Activated CD8-positive, alpha-beta T cell treated with anti-CD3 and anti-CD28 coated beads for 36 hours (primary cell): ENCODE data around the gene SHROOM3. TPM values are rescaled to one million over a fixed set of nuclear protein-coding genes. Genes with fewer than 3 reads are reported as not detected.

Experiments
- ATAC-seq: fragments of 200-7000 bp; cut with Tn5 transposase; one replicate; pipeline ENCODE4 v1.10.0; 2021; ENCODE audit warnings: mild to moderate bottlenecking, moderate library complexity
- CTCF ChIA-PET: fragments of 350-600 bp; sonication (Branson Sonifier 250); formaldehyde crosslinking; loops from one replicate; lab custom pipeline; 2021; ENCODE audit warnings: antibody characterized with exemption; lab: Charles Lee
- POLR2A ChIA-PET: fragments of 350-600 bp; sonication (Branson Sonifier 250); formaldehyde crosslinking; loops from one replicate; lab custom pipeline; 2021; ENCODE audit warnings: antibody characterized with exemption; lab: Charles Lee
- DNase-seq: peaks from one replicate; pipeline ENCODE4 v3.0.0-alpha.2; 2020
- H3K27ac Mint-ChIP-seq: one replicate; pipeline ENCODE4 v1.8.0; 2021; ENCODE audit warnings: mild to moderate bottlenecking, mixed read lengths
- H3K27me3 Mint-ChIP-seq: one replicate; pipeline ENCODE4 v1.8.0; 2021; ENCODE audit warnings: mixed read lengths
- H3K36me3 Mint-ChIP-seq: one replicate; pipeline ENCODE4 v1.8.0; 2021; ENCODE audit warnings: low read depth, mixed read lengths
- H3K4me1 Mint-ChIP-seq: one replicate; pipeline ENCODE4 v1.8.0; 2021; ENCODE audit warnings: low read depth, mixed read lengths
- H3K4me3 Mint-ChIP-seq: one replicate; pipeline ENCODE4 v1.8.0; 2021; ENCODE audit warnings: mild to moderate bottlenecking, moderate library complexity, mixed read lengths
- H3K9me3 Mint-ChIP-seq: one replicate; pipeline ENCODE4 v1.8.0; 2021; ENCODE audit warnings: mixed read lengths
- CTCF ChIP-seq: fragments of 200-600 bp; IDR thresholded peaks from one replicate; pipeline ENCODE4 v1.8.0; 2022; ENCODE audit warnings: antibody characterized with exemption, mild to moderate bottlenecking
- intact Hi-C: fragments of 100-400 bp; cut with micrococcal nuclease; formaldehyde crosslinking; loops from one replicate; pipeline ENCODE4 v1.10.0; 2022
- total RNA-seq, 2 experiments: library from RNA; stranded (reverse); gene quantifications; one replicate each; pipeline ENCODE4 v1.2.3, GENCODE V29; 2021

Gene SHROOM3
- total RNA-seq, 2 experiments from 2014 or later = not detected

GRCh38 chr4:76476571-76476970 is 41.5 kb downstream of the SHROOM3 start:
- ChIA-PET CTCF (no interaction called here), POLR2A (no interaction called here)
- Mint-ChIP-seq H3K9me3 (no peaks in the 10 kb centered on the region), H3K27me3 (peaks cover 15% of the 10 kb centered on the region), H3K4me1 (no peaks in the 10 kb centered on the region), H3K36me3 (no peaks in the 10 kb centered on the region), H3K27ac (no peak overlapping the region), H3K4me3 (no peak overlapping the region)
- no peak for TF ChIP-seq CTCF
- intact Hi-C loops = no loop called here
- ATAC-seq (no peak), DNase-seq (no peak)

GRCh38 chr4:76484654-76485053 is 49.6 kb downstream of the SHROOM3 start:
- POLR2A ChIA-PET = no interaction called here
- CTCF ChIA-PET = interaction anchor here (1.2 to 1.3 kb wide), 2 partner anchors 20 to 719 kb away, joined by 3 to 4 read pairs; no protein-coding TSS in a partner anchor
- no peak overlapping the region for H3K27ac Mint-ChIP-seq
- H3K9me3 Mint-ChIP-seq = no peaks in the 10 kb centered on the region
- H3K4me1 Mint-ChIP-seq = peaks cover 4% of the 10 kb centered on the region
- no peak overlapping the region for H3K4me3 Mint-ChIP-seq
- intact Hi-C loops = no loop called here
- ATAC-seq (no peak), DNase-seq (no peak)
- peaks cover 11% of the 10 kb centered on the region for H3K27me3 Mint-ChIP-seq
- H3K36me3 Mint-ChIP-seq = no peaks in the 10 kb centered on the region
- TF ChIP-seq CTCF = no peak

- TF ChIP-seq CTCF = no peak
- peaks cover 7% of the 10 kb centered on the region for H3K27me3 Mint-ChIP-seq
These were observed 50.4 kb downstream of the SHROOM3 start for GRCh38 chr4:76485450-76485849.

GRCh38 chr4:76486588-76487276 is 51.7 kb downstream of the SHROOM3 start:
- ChIA-PET CTCF (no interaction called here), POLR2A (no interaction called here)
- no peaks in the 10 kb centered on the region for H3K36me3 Mint-ChIP-seq
- no peak overlapping the region for H3K4me3 Mint-ChIP-seq
- H3K9me3 Mint-ChIP-seq = no peaks in the 10 kb centered on the region
- peaks cover 5% of the 10 kb centered on the region for H3K27me3 Mint-ChIP-seq
- no peak overlapping the region for H3K27ac Mint-ChIP-seq
- intact Hi-C loops = no loop called here
- ATAC-seq = no peak
- DNase-seq = no peak
- TF ChIP-seq CTCF = no peak
- H3K4me1 Mint-ChIP-seq = peaks cover 4% of the 10 kb centered on the region

More at GRCh38 chr4:76485450-76485849, 50.4 kb downstream of the SHROOM3 start:
- CTCF ChIA-PET = interaction anchor here (1.2 to 1.3 kb wide), 2 partner anchors 19 to 718 kb away, joined by 3 to 4 read pairs; no protein-coding TSS in a partner anchor
- Mint-ChIP-seq H3K9me3 (no peaks in the 10 kb centered on the region), H3K36me3 (no peaks in the 10 kb centered on the region), H3K27ac (no peak overlapping the region), H3K4me3 (no peak overlapping the region), H3K4me1 (peaks cover 4% of the 10 kb centered on the region)
- ATAC-seq (no peak), DNase-seq (no peak)
- POLR2A ChIA-PET = no interaction called here
- intact Hi-C loops = no loop called here

- Mint-ChIP-seq H3K4me3 (no peak overlapping the region), H3K36me3 (no peaks in the 10 kb centered on the region), H3K27ac (no peak overlapping the region), H3K27me3 (peaks cover 4% of the 10 kb centered on the region), H3K4me1 (peaks cover 4% of the 10 kb centered on the region), H3K9me3 (no peaks in the 10 kb centered on the region)
- no peak for DNase-seq
- ChIA-PET CTCF (no interaction called here), POLR2A (no interaction called here)
- no peak for TF ChIP-seq CTCF
- no peak for ATAC-seq
- intact Hi-C loops = no loop called here
These were observed 52.6 kb downstream of the SHROOM3 start for GRCh38 chr4:76487621-76488020.
